CD4-positive, alpha-beta T cell treated with Interleukin-17A for 1 hour (primary cell): Measurements from ENCODE around the gene UBB.

Source experiments
- DNase-seq: peaks from one replicate; pipeline ENCODE4 v3.0.0-alpha.2; 2020

The UBB gene

GRCh38 chr17:16419074-16419928 lies 38.4 kb downstream of the UBB start:
- DNase-seq: peak; percentile 46

GRCh38 chr17:16419929-16420271 lies 39.0 kb downstream of the UBB start:
- DNase-seq: peak; percentile 48

- DNase-seq: no peak
Measured at GRCh38 chr17:16422416-16422815, 41.5 kb downstream of the UBB start.

GRCh38 chr17:16423226-16423872 lies 42.5 kb downstream of the UBB start:
- no peak for DNase-seq

GRCh38 chr17:16425202-16425601 lies 44.3 kb downstream of the UBB start:
- DNase-seq: no peak

- no peak for DNase-seq
Measured at GRCh38 chr17:16425698-16426659, 45.1 kb downstream of the UBB start.

GRCh38 chr17:16427020-16427419 lies 46.1 kb downstream of the UBB start:
- DNase-seq: no peak

GRCh38 chr17:16428098-16428882 lies 47.4 kb downstream of the UBB start:
- DNase-seq: peak; percentile 45

- no peak for DNase-seq
Measured at GRCh38 chr17:16429083-16429482, 48.2 kb downstream of the UBB start.

GRCh38 chr17:16430650-16431049 lies 49.8 kb downstream of the UBB start:
- no peak for DNase-seq

- DNase-seq: no peak
Measured at GRCh38 chr17:16432017-16432416, 51.1 kb downstream of the UBB start.
